Measurements from ENCODE around the gene CEBPB. TPM values are rescaled to one million over a fixed set of nuclear protein-coding genes. Genes with fewer than 3 reads are reported as not detected.
"Not testable (repeated sequence)": the region's sequence is repeated elsewhere in the genome, so short reads cannot be mapped to it uniquely, and the experiment has no call there.

The CEBPB gene
- total RNA-seq, 2 experiments from 2014 or later, result 53.3 to 56.5 TPM

DNA sequence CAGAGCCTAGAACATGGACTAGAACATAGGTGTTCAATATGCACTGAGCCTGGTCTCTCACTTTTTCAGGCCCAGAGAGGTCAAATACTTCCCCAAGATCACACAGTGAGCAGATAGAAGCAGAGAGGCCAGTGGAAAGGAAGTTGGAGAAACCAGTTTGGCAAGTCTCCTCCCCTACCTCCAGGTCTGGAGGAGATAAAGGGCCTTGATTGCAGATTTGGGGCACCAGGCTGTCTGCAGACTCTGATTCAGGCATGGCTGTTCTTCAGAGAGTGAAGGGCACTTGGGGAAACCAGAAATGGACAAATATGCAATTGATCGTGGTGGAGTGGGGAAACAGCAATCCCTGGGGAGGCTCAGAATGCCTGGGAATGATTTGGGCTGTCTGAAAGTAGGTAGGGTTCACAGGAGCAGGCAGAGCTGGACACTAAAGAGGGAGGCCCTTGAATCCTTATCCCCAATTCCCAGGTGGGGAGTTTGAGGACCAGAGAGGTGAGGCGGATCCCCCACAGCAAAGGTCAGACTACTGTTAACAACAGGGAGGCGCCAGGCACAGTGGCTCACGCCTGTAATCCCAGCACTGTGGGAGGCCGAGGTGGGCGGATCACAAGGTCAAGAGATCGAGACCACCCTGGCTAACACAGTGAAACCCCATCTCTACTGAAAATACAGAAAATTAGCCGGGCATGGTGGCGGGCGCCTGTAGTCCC is 39.4 kb upstream of the CEBPB start:
- ChIA-PET POLR2A (no interaction called here), CTCF (interaction anchor here (1.0 to 3.8 kb wide), 4 partner anchors 15 to 172 kb away, joined by 4 to 44 read pairs (median 12); no protein-coding TSS in a partner anchor)
- intact Hi-C loops (cut with micrococcal nuclease), result no loop called here

GRCh38 chr20:50152394-50153152 is 38.1 kb upstream of the CEBPB start:
- H3K27me3 Mint-ChIP-seq, result no peaks in the 10 kb centered on the region
- CTCF ChIA-PET, result interaction anchor here (0.6 to 3.8 kb wide), 15 partner anchors 11 to 311 kb away, joined by 3 to 44 read pairs (median 6); partner anchors contain the start of gene UBE2V1
- H3K27ac Mint-ChIP-seq, result peak overlapping the region; percentile 64
- POLR2A ChIA-PET, result interaction anchor here (2.3 to 3.0 kb wide), 4 partner anchors 13 to 42 kb away, joined by 11 to 18 read pairs (median 16); partner anchors contain the start of gene UBE2V1
- intact Hi-C loops (cut with micrococcal nuclease), result loop anchor here (1.0 kb wide), 1 partner anchor 39 kb away; the partner anchor contains the start of gene UBE2V1
- H3K36me3 Mint-ChIP-seq, result peaks cover 8% of the 10 kb centered on the region
- peaks cover 54% of the 10 kb centered on the region for H3K4me1 Mint-ChIP-seq (ENCODE audit: low read depth)
- peak overlapping the region; percentile 81 for H3K4me3 Mint-ChIP-seq
- DNase-seq, result no peak
- H3K9me3 Mint-ChIP-seq, result no peaks in the 10 kb centered on the region

More for the DNA sequence above, 39.4 kb upstream of the CEBPB start:
- H3K27ac Mint-ChIP-seq, result peak overlapping the region; percentile 79
- no peak overlapping the region for H3K4me3 Mint-ChIP-seq
- peaks cover 12% of the 10 kb centered on the region for H3K36me3 Mint-ChIP-seq
- H3K9me3 Mint-ChIP-seq, result no peaks in the 10 kb centered on the region
- no peak for DNase-seq
- no peaks in the 10 kb centered on the region for H3K27me3 Mint-ChIP-seq
- peaks cover 68% of the 10 kb centered on the region for H3K4me1 Mint-ChIP-seq (ENCODE audit: low read depth)

GRCh38 chr20:50153153-50153499 is 37.5 kb upstream of the CEBPB start:
- Mint-ChIP-seq H3K4me1 (ENCODE audit: low read depth) (peaks cover 49% of the 10 kb centered on the region), H3K36me3 (peaks cover 8% of the 10 kb centered on the region), H3K27ac (peak overlapping the region; percentile 64), H3K9me3 (no peaks in the 10 kb centered on the region), H3K4me3 (peak overlapping the region; percentile 81), H3K27me3 (no peaks in the 10 kb centered on the region)
- CTCF ChIA-PET, result interaction anchor here (0.9 to 3.8 kb wide), 14 partner anchors 11 to 174 kb away, joined by 3 to 44 read pairs (median 8); partner anchors contain the start of gene UBE2V1
- DNase-seq, result no peak
- POLR2A ChIA-PET, result interaction anchor here (2.0 to 3.0 kb wide), 5 partner anchors 13 to 43 kb away, joined by 6 to 18 read pairs (median 15); partner anchors contain the start of genes CEBPB and UBE2V1
- intact Hi-C loops (cut with micrococcal nuclease), result loop anchor here (1.0 kb wide), 1 partner anchor 40 kb away; the partner anchor contains the start of gene UBE2V1

GRCh38 chr20:50153500-50154377 is 36.9 kb upstream of the CEBPB start, which contains the start of gene PEDS1:
Gene PEDS1, minus strand, starts transcription at chr20:50153723. Its CDS starts 86 bp downstream, at chr20:50153637.
- peak within 1 kb of the TSS; percentile 81 for H3K4me3 Mint-ChIP-seq

DNA sequence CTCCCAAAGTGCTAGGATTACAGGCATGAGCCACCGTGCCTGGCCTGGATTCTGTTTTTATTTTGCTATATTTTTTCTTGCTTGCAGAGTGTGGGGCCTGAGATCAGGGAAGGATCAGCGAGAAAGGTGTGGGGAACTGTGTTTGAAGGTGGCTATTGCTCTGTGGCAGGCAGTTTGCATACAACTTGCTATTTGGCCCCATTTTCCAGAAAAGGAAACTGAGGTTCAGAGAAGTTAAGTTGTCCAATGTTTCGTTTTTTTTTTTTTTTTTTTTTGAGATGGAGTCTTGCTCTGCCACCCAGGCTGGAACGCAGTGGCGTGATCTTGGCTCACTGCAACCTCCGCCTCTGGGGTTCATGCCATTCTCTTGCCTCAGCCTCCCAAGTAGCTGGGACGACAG is 29.1 kb upstream of the CEBPB start:
- H3K27me3 Mint-ChIP-seq; H3K9me3 Mint-ChIP-seq; intact Hi-C loops (cut with micrococcal nuclease); H3K4me3 Mint-ChIP-seq; H3K36me3 Mint-ChIP-seq; DNase-seq; POLR2A ChIA-PET: not testable (repeated sequence)
- peak overlapping the region; percentile 62 for H3K27ac Mint-ChIP-seq
- peaks cover 11% of the 10 kb centered on the region for H3K4me1 Mint-ChIP-seq (ENCODE audit: low read depth)
- CTCF ChIA-PET, result interaction anchor here (1.1 to 1.6 kb wide), 2 partner anchors 8 to 17 kb away, joined by 3 to 4 read pairs; no protein-coding TSS in a partner anchor

More at GRCh38 chr20:50153500-50154377, 36.9 kb upstream of the CEBPB start, which contains the start of gene PEDS1:
- intact Hi-C loops (cut with micrococcal nuclease), result loop anchor here (1.0 kb wide), 2 partner anchors 13 to 40 kb away; partner anchors contain the start of gene UBE2V1
- peaks cover 43% of the 10 kb centered on the region for H3K4me1 Mint-ChIP-seq (ENCODE audit: low read depth)
- peak; percentile 90 for DNase-seq
- no peaks in the 10 kb centered on the region for H3K9me3 Mint-ChIP-seq
- H3K27ac Mint-ChIP-seq, result peak within 1 kb of the TSS; percentile 70
- no peaks in the 10 kb centered on the region for H3K27me3 Mint-ChIP-seq
- ChIA-PET CTCF (interaction anchor here (0.9 to 3.8 kb wide), 14 partner anchors 10 to 175 kb away, joined by 3 to 44 read pairs (median 8); partner anchors contain the start of genes CEBPB and UBE2V1), POLR2A (interaction anchor here (0.5 to 3.0 kb wide), 7 partner anchors 12 to 43 kb away, joined by 3 to 18 read pairs (median 11); partner anchors contain the start of genes CEBPB and UBE2V1)
- peaks cover 8% of the 10 kb centered on the region for H3K36me3 Mint-ChIP-seq

DNA sequence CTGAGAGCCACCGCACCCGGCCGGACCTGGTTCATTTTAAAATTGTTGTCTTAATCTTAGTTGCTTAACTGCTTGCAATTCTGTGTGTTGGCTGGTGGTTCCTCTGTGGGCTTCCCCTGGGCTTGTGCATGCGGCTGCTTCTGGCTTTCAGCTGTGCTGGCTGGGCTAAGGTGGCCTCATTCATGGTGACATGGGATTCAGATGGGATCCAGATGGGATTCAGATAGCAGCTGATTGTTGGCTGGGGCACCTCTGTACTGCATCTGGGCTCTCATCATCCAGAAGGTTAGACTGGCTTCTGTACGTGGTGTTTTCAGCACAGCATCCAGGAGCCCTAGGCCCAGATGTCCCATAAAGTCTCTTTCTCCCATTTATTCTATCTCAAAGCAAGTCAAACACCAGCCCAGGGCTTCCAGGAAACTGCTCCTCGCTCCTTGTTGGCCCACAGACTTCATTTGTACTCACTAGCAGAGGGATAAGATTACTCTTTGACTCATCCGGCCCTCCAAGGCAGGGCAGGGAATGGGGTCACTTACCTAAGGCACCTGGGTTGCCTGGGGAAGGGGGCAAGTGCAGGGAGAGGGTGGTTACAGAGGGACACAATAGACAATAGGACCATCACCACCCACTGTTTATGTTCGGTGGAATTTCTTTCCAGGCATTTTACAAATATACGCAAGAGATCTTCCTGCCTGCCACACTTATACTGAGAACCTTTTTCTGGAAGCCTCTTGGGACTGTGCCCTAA is 26.9 kb upstream of the CEBPB start:
- Mint-ChIP-seq H3K4me1 (ENCODE audit: low read depth) (peaks cover 11% of the 10 kb centered on the region), H3K27me3 (no peaks in the 10 kb centered on the region), H3K9me3 (no peaks in the 10 kb centered on the region), H3K27ac (no peak overlapping the region), H3K4me3 (no peak overlapping the region), H3K36me3 (no peaks in the 10 kb centered on the region)
- ChIA-PET POLR2A (no interaction called here), CTCF (no interaction called here)
- intact Hi-C loops (cut with micrococcal nuclease), result no loop called here
- DNase-seq, result no peak

GRCh38 chr20:50165684-50166554 is 24.7 kb upstream of the CEBPB start:
- Mint-ChIP-seq H3K27ac (peak overlapping the region; percentile 84), H3K4me1 (ENCODE audit: low read depth) (peaks cover 11% of the 10 kb centered on the region), H3K36me3 (no peaks in the 10 kb centered on the region), H3K4me3 (peak overlapping the region; percentile 61), H3K27me3 (peaks cover 2% of the 10 kb centered on the region), H3K9me3 (peaks cover 2% of the 10 kb centered on the region)
- ChIA-PET POLR2A (interaction anchor here (0.6 to 1.5 kb wide), 4 partner anchors 12 to 1260 kb away, joined by 3 to 11 read pairs (median 4); partner anchors contain the start of genes PEDS1 and UBE2V1), CTCF (interaction anchor here (0.8 to 7.8 kb wide), 14 partner anchors 8 to 187 kb away, joined by 3 to 216 read pairs (median 6); no protein-coding TSS in a partner anchor)
- peak; percentile 95 for DNase-seq
- intact Hi-C loops (cut with micrococcal nuclease), result loop anchor here (1.0 to 5.0 kb wide), 4 partner anchors 12 to 94 kb away; partner anchors contain the start of gene UBE2V1

GRCh38 chr20:50169329-50169823 is 21.3 kb upstream of the CEBPB start:
- CTCF ChIA-PET, result interaction anchor here (0.6 to 7.8 kb wide), 37 partner anchors 9 to 580 kb away, joined by 3 to 216 read pairs (median 5); partner anchors contain the start of genes PEDS1 and UBE2V1
- Mint-ChIP-seq H3K27ac (peak overlapping the region; percentile 2), H3K36me3 (no peaks in the 10 kb centered on the region), H3K4me1 (ENCODE audit: low read depth) (peaks cover 11% of the 10 kb centered on the region), H3K4me3 (no peak overlapping the region), H3K27me3 (peaks cover 9% of the 10 kb centered on the region), H3K9me3 (peaks cover 2% of the 10 kb centered on the region)
- DNase-seq, result peak; percentile 90
- intact Hi-C loops (cut with micrococcal nuclease), result loop anchor here (1.0 to 5.0 kb wide), 4 partner anchors 48 to 190 kb away; no protein-coding TSS in a partner anchor
- POLR2A ChIA-PET, result interaction anchor here (0.8 to 1.4 kb wide), 2 partner anchors 25 to 49 kb away, joined by 3 to 6 read pairs; no protein-coding TSS in a partner anchor

DNA sequence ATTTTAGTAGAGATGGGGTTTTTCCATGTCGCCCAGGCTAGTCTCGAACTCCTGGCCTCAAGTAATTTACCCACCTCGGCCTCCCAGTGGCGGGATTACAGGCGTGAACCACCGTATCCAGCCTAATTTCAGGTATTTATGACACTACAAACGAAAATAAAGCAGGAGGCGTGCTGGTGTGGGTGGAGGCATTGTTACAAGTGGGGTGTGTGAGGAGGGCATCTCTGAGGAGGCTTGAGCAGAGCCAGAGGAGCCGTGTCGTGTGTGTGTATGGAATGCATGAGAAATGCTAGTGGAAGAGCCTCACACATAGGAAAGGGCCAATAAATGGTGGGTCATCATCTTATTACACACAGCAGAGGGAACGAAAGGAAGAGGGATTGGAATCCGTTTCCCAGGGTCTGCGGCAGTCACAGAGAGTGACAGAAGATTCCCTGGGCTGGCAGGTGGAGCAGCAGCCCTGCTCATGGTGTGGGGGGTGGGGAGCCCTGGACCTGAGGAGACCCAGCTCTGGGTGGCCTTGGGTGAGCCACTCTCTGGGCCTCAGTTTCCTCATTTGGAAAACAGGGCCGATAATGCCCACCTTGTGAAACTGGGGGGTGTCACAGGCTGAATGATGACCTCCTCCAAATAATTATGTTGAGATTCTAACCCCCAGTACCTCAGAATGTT is 19.9 kb upstream of the CEBPB start:
- H3K27me3 Mint-ChIP-seq, result peaks cover 9% of the 10 kb centered on the region
- ChIA-PET CTCF (interaction anchor here (0.7 to 7.8 kb wide), 12 partner anchors 7 to 414 kb away, joined by 3 to 216 read pairs (median 15); partner anchors contain the start of gene PEDS1), POLR2A (no interaction called here)
- H3K4me1 Mint-ChIP-seq (ENCODE audit: low read depth), result peaks cover 8% of the 10 kb centered on the region
- no peak overlapping the region for H3K4me3 Mint-ChIP-seq
- peaks cover 2% of the 10 kb centered on the region for H3K9me3 Mint-ChIP-seq
- intact Hi-C loops (cut with micrococcal nuclease), result no loop called here
- no peak for DNase-seq
- no peaks in the 10 kb centered on the region for H3K36me3 Mint-ChIP-seq
- no peak overlapping the region for H3K27ac Mint-ChIP-seq

All from activated CD4-positive, alpha-beta memory T cell treated with anti-CD3 and anti-CD28 coated beads for 36 hours (primary cell).